K562 (cell line): ENCODE data around the gene PGBD1. TPM values are rescaled to one million over a fixed set of nuclear protein-coding genes. Genes with fewer than 3 reads are reported as not detected.

Experiments used
- ARHGAP35 ChIP-seq: fragments of 450-650 bp; IDR thresholded peaks from 2 replicates; pipeline ENCODE4 v1.6.1; 2018; ENCODE audit not compliant: partially characterized antibody
- ATF6 ChIP-seq: sonication (generic); formaldehyde crosslinking; IDR thresholded peaks from 2 replicates; pipeline ENCODE4 v1.4.0; 2020; ENCODE audit warnings: mild to moderate bottlenecking, missing genetic modification reagents
- DLX4 ChIP-seq: fragments of 250-450 bp; sonication (Bioruptor Pico); IDR thresholded peaks from 2 replicates; pipeline ENCODE4 v1.6.1; 2021; ENCODE audit warnings: mild to moderate bottlenecking
- MITF ChIP-seq: IDR thresholded peaks from 2 replicates; pipeline ENCODE4 v1.6.1; 2014; ENCODE audit warnings: antibody characterized with exemption
- SOX6 ChIP-seq: fragments of 450-650 bp; IDR thresholded peaks from 2 replicates; pipeline ENCODE4 v1.6.1; 2014; ENCODE audit warnings: mild to moderate bottlenecking
- TAL1 ChIP-seq: fragments of 450-650 bp; IDR thresholded peaks from 2 replicates; pipeline ENCODE4 v1.6.1; 2016; ENCODE audit warnings: mild to moderate bottlenecking
- TBP ChIP-seq: optimal IDR thresholded peaks from 2 replicates; pipeline ENCODE3; 2011; ENCODE audit warnings: low read depth, low read length, improper control_type of control experiment
- TEAD2 ChIP-seq: fragments of 450-650 bp; IDR thresholded peaks from 2 replicates; pipeline ENCODE4 v1.6.1; 2016; ENCODE audit warnings: missing genetic modification characterization, control low read depth, missing compliant biosample characterization
- ZNF121 ChIP-seq: sonication (generic); formaldehyde crosslinking; conservative IDR thresholded peaks from 2 replicates; pipeline ENCODE4 v1.8.0; 2022; ENCODE audit warnings: missing genetic modification reagents
- ZNF584 ChIP-seq: fragments of 200-800 bp; sonication (Bioruptor generic); IDR thresholded peaks from 2 replicates; pipeline ENCODE4 v1.6.1; 2016; ENCODE audit warnings: low read depth, mild to moderate bottlenecking, missing genetic modification characterization, missing compliant biosample characterization
- ZNF766 ChIP-seq: fragments of 200-800 bp; sonication (Bioruptor generic); conservative IDR thresholded peaks from 2 replicates; pipeline ENCODE4 v1.6.1; 2016; ENCODE audit warnings: missing genetic modification characterization, missing compliant biosample characterization
- polyA plus RNA-seq, 8 experiments: library from polyadenylated mRNA; depleted of rRNA in 4 of 8; stranded (reverse) in 5 of 8; unstranded in 3 of 8; fragments of >200 nt; fragmentation: Nextera tagmentation in 2 of 8; fragmentation: Illumina TruSeq in 1 of 8; extraction: Ambion mirVana in 2 of 8; extraction: Trizol in 1 of 8; gene quantifications; 2 replicates each; pipeline versions ENCODE4 v1.2.1 to v1.2.3, GENCODE V29; 2011 to 2014; ENCODE audit warnings: inconsistent platforms in 1 of 8, missing spikeins in 1 of 8
- total RNA-seq, 7 experiments: library from RNA; depleted of rRNA in 6 of 7; stranded (reverse); fragments of >200 nt in 6 of 7; fragmentation: Illumina TruSeq in 2 of 7; extraction: Trizol in 2 of 7; gene quantifications; 2 replicates each; pipeline versions ENCODE4 v1.2.1 to v1.2.3, GENCODE V29; 2011 to 2021; ENCODE audit warnings: low replicate concordance in 1 of 7
- TF ChIP-seq, protein P1 (sequence below): sonication (generic); formaldehyde crosslinking; IDR thresholded peaks from 2 replicates; pipeline ENCODE4 v1.9.0; 2022; ENCODE audit warnings: mild to moderate bottlenecking, missing genetic modification reagents
- TF ChIP-seq, protein P2 (sequence below), 2 experiments: fragments of 450-650 bp; IDR thresholded peaks; 2 replicates each; pipeline ENCODE4 v1.6.1; 2016; ENCODE audit warnings: mild to moderate bottlenecking in 2 of 2, borderline replicate concordance in 1 of 2, low read depth in 1 of 2, moderate library complexity in 1 of 2

Gene PGBD1
- total and polyA plus RNA-seq, 9 of the 15 experiments (the other 6 are each of a cell fraction or from before 2014, with no cell fraction given), result 3.3 to 9.0 (median 7.3) TPM

GRCh38 chr6:28349892-28350737 is 68.7 kb downstream of the PGBD1 start, which contains the start of gene ZKSCAN3 (continued):
- no peak; the same call in 1 of the 2 replicates for TF ChIP-seq ATF6 (CRISPR knock-in tag)
- TF ChIP-seq, protein P1, sequence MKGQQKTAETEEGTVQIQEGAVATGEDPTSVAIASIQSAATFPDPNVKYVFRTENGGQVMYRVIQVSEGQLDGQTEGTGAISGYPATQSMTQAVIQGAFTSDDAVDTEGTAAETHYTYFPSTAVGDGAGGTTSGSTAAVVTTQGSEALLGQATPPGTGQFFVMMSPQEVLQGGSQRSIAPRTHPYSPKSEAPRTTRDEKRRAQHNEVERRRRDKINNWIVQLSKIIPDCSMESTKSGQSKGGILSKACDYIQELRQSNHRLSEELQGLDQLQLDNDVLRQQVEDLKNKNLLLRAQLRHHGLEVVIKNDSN, result peak; percentile 50
- TF ChIP-seq, protein P2, sequence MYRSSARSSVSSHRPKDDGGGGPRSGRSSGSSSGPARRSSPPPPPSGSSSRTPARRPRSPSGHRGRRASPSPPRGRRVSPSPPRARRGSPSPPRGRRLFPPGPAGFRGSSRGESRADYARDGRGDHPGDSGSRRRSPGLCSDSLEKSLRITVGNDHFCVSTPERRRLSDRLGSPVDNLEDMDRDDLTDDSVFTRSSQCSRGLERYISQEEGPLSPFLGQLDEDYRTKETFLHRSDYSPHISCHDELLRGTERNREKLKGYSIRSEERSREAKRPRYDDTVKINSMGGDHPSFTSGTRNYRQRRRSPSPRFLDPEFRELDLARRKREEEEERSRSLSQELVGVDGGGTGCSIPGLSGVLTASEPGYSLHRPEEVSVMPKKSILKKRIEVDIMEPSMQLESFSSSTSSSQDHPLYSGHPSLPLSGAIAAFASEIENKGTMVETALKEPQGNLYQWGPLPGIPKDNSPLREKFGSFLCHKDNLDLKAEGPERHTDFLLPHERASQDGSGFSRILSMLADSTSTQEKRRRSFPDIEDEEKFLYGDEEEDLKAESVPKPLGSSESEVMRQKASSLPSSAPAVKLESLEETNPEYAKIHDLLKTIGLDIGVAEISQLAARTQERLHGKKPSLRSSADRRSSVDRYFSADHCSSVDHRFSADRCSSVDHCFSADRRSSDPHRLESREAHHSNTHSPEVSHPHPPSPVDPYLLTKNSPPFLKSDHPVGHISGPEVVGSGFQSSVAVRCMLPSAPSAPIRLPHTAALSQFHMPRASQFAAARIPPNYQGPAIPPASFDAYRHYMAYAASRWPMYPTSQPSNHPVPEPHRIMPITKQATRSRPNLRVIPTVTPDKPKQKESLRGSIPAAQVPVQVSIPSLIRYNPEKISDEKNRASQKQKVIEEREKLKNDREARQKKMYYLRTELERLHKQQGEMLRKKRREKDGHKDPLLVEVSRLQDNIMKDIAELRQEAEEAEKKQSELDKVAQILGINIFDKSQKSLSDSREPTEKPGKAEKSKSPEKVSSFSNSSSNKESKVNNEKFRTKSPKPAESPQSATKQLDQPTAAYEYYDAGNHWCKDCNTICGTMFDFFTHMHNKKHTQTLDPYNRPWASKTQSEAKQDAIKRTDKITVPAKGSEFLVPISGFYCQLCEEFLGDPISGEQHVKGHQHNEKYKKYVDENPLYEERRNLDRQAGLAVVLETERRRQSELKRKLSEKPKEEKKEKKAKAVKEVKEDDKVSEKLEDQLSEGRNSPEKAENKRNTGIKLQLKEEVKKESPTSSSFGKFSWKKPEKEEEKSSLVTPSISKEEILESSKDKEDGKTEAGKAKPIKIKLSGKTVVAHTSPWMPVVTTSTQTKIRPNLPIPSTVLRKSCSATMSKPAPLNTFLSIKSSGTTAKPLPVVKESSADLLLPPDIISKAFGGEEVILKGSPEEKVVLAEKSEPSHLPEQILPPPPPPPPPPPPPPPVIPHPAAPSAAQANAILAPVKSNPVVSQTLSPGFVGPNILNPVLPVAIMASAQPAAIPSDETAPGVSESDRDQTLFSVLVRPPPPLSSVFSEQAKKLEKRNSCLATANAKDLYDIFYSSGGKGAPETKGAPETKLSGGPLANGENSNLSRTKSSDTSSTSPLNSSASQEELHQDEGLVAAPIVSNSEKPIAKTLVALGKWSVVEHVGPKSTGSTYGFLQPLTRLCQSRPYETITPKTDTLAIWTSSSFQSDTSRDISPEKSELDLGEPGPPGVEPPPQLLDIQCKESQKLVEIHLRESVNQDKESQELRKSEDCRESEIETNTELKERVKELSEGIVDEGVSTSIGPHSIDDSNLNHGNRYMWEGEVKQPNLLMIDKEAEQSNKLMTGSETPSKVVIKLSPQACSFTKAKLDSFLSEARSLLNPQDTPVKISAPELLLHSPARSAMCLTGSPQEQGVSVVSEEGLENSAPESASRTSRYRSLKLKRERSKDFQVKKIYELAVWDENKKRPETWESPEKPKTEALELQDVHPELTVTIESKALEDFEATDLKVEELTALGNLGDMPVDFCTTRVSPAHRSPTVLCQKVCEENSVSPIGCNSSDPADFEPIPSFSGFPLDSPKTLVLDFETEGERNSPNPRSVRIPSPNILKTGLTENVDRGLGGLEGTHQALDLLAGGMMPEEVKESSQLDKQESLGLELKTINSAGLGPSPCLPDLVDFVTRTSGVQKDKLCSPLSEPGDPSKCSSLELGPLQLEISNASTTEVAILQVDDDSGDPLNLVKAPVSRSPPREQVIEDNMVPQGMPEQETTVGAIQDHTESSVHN (IDR thresholded peaks at IDR 0.05; ENCODE audit: borderline replicate concordance in 1 of 2, low read depth in 1 of 2), result peak in 1 of 2 experiments; percentile 82; a peak in 2 of 4 replicates
- no peak for TF ChIP-seq DLX4 (CRISPR knock-in tag)
- TF ChIP-seq MITF, result no peak
- peak; percentile 58 for TF ChIP-seq ARHGAP35
- TF ChIP-seq TBP, result peak; percentile 90
- TF ChIP-seq TAL1, result peak; percentile 36; the same call in 1 of the 2 replicates
- TF ChIP-seq TEAD2 (tag), result no peak; the same call in 1 of the 2 replicates
- no peak for TF ChIP-seq ZNF121 (CRISPR knock-in tag)
- TF ChIP-seq ZNF766 (CRISPR knock-in tag), result peak; percentile 70
- TF ChIP-seq SOX6, result peak; percentile 81; the same call in 1 of the 2 replicates
- TF ChIP-seq ZNF584, result no peak; the same call in 1 of the 2 replicates
